Prostate gland (tissue), 2 donors: ENCODE measurements around the gene MFAP2.

Experiments used
- POLR2AphosphoS5 ChIP-seq: sonication (generic); formaldehyde crosslinking; IDR thresholded peaks from one replicate; pipeline ENCODE4 v1.6.1; 2017; ENCODE audit warnings: antibody characterized with exemption
- TF ChIP-seq, protein P1 (sequence below), 4 experiments: fragments of 200-600 bp in 2 of 4; fragments of 450-650 bp in 2 of 4; sonication (generic) in 2 of 4; IDR thresholded peaks; 1 replicate in 3 of 4; 2 replicates in 1 of 4; pipeline ENCODE4 v1.5.1; 2016 to 2019; ENCODE audit warnings: antibody characterized with exemption in 4 of 4, mild to moderate bottlenecking in 2 of 4, moderate library complexity in 2 of 4

DNA sequence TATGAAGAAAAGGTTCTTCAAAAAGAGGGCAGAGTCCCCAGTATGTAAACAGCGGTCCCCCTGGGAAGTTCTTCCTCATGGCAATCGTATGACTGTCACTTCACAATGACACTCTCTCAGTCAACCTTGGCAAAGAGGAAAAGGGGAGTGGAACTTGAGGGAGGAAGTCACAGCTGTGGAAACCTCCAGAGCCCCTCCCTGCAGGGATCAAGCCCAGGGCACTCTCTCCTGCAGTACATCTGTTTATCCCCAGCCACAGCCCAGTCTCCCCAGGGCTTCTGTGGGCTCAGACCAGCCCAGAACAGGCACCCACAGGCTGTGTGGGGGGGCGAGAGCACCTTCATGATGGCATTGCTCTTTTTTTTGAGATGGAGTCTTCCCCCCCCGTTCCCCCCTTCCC is 29.3 kb upstream of the MFAP2 start:
- TF ChIP-seq, protein P1, sequence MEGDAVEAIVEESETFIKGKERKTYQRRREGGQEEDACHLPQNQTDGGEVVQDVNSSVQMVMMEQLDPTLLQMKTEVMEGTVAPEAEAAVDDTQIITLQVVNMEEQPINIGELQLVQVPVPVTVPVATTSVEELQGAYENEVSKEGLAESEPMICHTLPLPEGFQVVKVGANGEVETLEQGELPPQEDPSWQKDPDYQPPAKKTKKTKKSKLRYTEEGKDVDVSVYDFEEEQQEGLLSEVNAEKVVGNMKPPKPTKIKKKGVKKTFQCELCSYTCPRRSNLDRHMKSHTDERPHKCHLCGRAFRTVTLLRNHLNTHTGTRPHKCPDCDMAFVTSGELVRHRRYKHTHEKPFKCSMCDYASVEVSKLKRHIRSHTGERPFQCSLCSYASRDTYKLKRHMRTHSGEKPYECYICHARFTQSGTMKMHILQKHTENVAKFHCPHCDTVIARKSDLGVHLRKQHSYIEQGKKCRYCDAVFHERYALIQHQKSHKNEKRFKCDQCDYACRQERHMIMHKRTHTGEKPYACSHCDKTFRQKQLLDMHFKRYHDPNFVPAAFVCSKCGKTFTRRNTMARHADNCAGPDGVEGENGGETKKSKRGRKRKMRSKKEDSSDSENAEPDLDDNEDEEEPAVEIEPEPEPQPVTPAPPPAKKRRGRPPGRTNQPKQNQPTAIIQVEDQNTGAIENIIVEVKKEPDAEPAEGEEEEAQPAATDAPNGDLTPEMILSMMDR (IDR thresholded peaks at IDR 0.05), result no peak
- no peak for TF ChIP-seq POLR2AphosphoS5
